ENCODE results near the gene TAS1R1. TPM values are rescaled to one million over a fixed set of nuclear protein-coding genes. Genes with fewer than 3 reads are reported as not detected.
A peak's percentile ranks its signal among the peaks of the same experiment; 100 is the strongest.
"Not testable (repeated sequence)": the region's sequence is repeated elsewhere in the genome, so short reads cannot be mapped to it uniquely, and the experiment has no call there.

The TAS1R1 gene
- polyA plus RNA-seq, 1 donor = 0.27 TPM

- peaks cover 70% of the 10 kb centered on the region for H3K36me3 ChIP-seq (ENCODE audit: control insufficient read depth, insufficient read depth, low read length)
- H3K27ac ChIP-seq (ENCODE audit: low read length) = no peak overlapping the region
- WGBS (ENCODE audit: insufficient coverage, low lambda C conversion rate) = no CpG with 5 or more reads among the region's 10 CpGs
These were observed 9.6 kb upstream of the TAS1R1 start for GRCh38 chr1:6545276-6546112.

GRCh38 chr1:6546326-6546725 is 8.8 kb upstream of the TAS1R1 start:
- peaks cover 68% of the 10 kb centered on the region for H3K36me3 ChIP-seq (ENCODE audit: control insufficient read depth, insufficient read depth, low read length)
- 80% methylated on average over 1 of the region's 5 CpGs for WGBS (ENCODE audit: insufficient coverage, low lambda C conversion rate)
- H3K27ac ChIP-seq (ENCODE audit: low read length) = no peak overlapping the region

More at GRCh38 chr1:6545276-6546112, 9.6 kb upstream of the TAS1R1 start:
- DNase-seq = no peak
- H3K4me3 ChIP-seq (ENCODE audit: low read length) = no peak overlapping the region
- no peaks in the 10 kb centered on the region for H3K4me1 ChIP-seq (ENCODE audit: control insufficient read depth, insufficient read depth, low read length)
- no peaks in the 10 kb centered on the region for H3K9me3 ChIP-seq (ENCODE audit: control insufficient read depth, low read depth, low read length)
- H3K27me3 ChIP-seq (ENCODE audit: control insufficient read depth, insufficient read depth, low read length) = no peaks in the 10 kb centered on the region

GRCh38 chr1:6547301-6547700 is 7.8 kb upstream of the TAS1R1 start:
- H3K4me1 ChIP-seq (ENCODE audit: control insufficient read depth, insufficient read depth, low read length) = no peaks in the 10 kb centered on the region
- DNase-seq = no peak
- no peaks in the 10 kb centered on the region for H3K9me3 ChIP-seq (ENCODE audit: control insufficient read depth, low read depth, low read length)
- 100% methylated on average over 1 of the region's 4 CpGs for WGBS (ENCODE audit: insufficient coverage, low lambda C conversion rate)
- no peak overlapping the region for H3K27ac ChIP-seq (ENCODE audit: low read length)
- no peak overlapping the region for H3K4me3 ChIP-seq (ENCODE audit: low read length)
- H3K36me3 ChIP-seq (ENCODE audit: control insufficient read depth, insufficient read depth, low read length) = peaks cover 63% of the 10 kb centered on the region
- H3K27me3 ChIP-seq (ENCODE audit: control insufficient read depth, insufficient read depth, low read length) = no peaks in the 10 kb centered on the region

More at GRCh38 chr1:6546326-6546725, 8.8 kb upstream of the TAS1R1 start:
- no peaks in the 10 kb centered on the region for H3K4me1 ChIP-seq (ENCODE audit: control insufficient read depth, insufficient read depth, low read length)
- no peaks in the 10 kb centered on the region for H3K9me3 ChIP-seq (ENCODE audit: control insufficient read depth, low read depth, low read length)
- no peak overlapping the region for H3K4me3 ChIP-seq (ENCODE audit: low read length)
- no peaks in the 10 kb centered on the region for H3K27me3 ChIP-seq (ENCODE audit: control insufficient read depth, insufficient read depth, low read length)
- no peak for DNase-seq

GRCh38 chr1:6554031-6554906 is 838 bp upstream of the TAS1R1 start, which contains the start of gene NOL9:
NOL9 (minus strand) TSS chr1:6554513; CDS start chr1:6554502, 11 bp downstream.
- peaks cover 13% of the 10 kb centered on the region for H3K36me3 ChIP-seq (ENCODE audit: control insufficient read depth, insufficient read depth, low read length)
- peak; percentile 92 to 93 for DNase-seq
- no peaks in the 10 kb centered on the region for H3K27me3 ChIP-seq (ENCODE audit: control insufficient read depth, insufficient read depth, low read length)
- 53% methylated on average over 2 of the region's 87 CpGs for WGBS (ENCODE audit: insufficient coverage, low lambda C conversion rate)
- H3K4me3 ChIP-seq (ENCODE audit: low read length) = peak within 1 kb of the TSS; percentile 96
- H3K27ac ChIP-seq (ENCODE audit: low read length) = no peak within 1 kb of the TSS
- no peaks in the 10 kb centered on the region for H3K9me3 ChIP-seq (ENCODE audit: control insufficient read depth, low read depth, low read length)
- peaks cover 11% of the 10 kb centered on the region for H3K4me1 ChIP-seq (ENCODE audit: control insufficient read depth, insufficient read depth, low read length)

GRCh38 chr1:6557597-6557996 is 2.5 kb downstream of the TAS1R1 start:
- Histone ChIP-seq H3K4me3 (ENCODE audit: low read length) (no peak overlapping the region), H3K27me3 (ENCODE audit: control insufficient read depth, insufficient read depth, low read length) (peaks cover 2% of the 10 kb centered on the region), H3K27ac (ENCODE audit: low read length) (no peak overlapping the region), H3K36me3 (ENCODE audit: control insufficient read depth, insufficient read depth, low read length) (no peaks in the 10 kb centered on the region), H3K9me3 (ENCODE audit: control insufficient read depth, low read depth, low read length) (no peaks in the 10 kb centered on the region), H3K4me1 (ENCODE audit: control insufficient read depth, insufficient read depth, low read length) (peaks cover 11% of the 10 kb centered on the region)
- no peak for DNase-seq
- no CpG with 5 or more reads among the region's 1 CpG for WGBS (ENCODE audit: insufficient coverage, low lambda C conversion rate)

GRCh38 chr1:6559161-6559560 is 4.1 kb downstream of the TAS1R1 start:
- H3K4me3 ChIP-seq (ENCODE audit: low read length); H3K4me1 ChIP-seq (ENCODE audit: control insufficient read depth, insufficient read depth, low read length); H3K27ac ChIP-seq (ENCODE audit: low read length); H3K36me3 ChIP-seq (ENCODE audit: control insufficient read depth, insufficient read depth, low read length); H3K9me3 ChIP-seq (ENCODE audit: control insufficient read depth, low read depth, low read length); DNase-seq: not testable (repeated sequence)
- WGBS (ENCODE audit: insufficient coverage, low lambda C conversion rate) = no CpG with 5 or more reads among the region's 11 CpGs
- H3K27me3 ChIP-seq (ENCODE audit: control insufficient read depth, insufficient read depth, low read length) = peaks cover 12% of the 10 kb centered on the region

- no CpG with 5 or more reads among the region's 9 CpGs for WGBS (ENCODE audit: insufficient coverage, low lambda C conversion rate)
- no peaks in the 10 kb centered on the region for H3K36me3 ChIP-seq (ENCODE audit: control insufficient read depth, insufficient read depth, low read length)
- no peaks in the 10 kb centered on the region for H3K4me1 ChIP-seq (ENCODE audit: control insufficient read depth, insufficient read depth, low read length)
- no peak overlapping the region for H3K4me3 ChIP-seq (ENCODE audit: low read length)
- no peak overlapping the region for H3K27ac ChIP-seq (ENCODE audit: low read length)
- H3K9me3 ChIP-seq (ENCODE audit: control insufficient read depth, low read depth, low read length) = no peaks in the 10 kb centered on the region
- H3K27me3 ChIP-seq (ENCODE audit: control insufficient read depth, insufficient read depth, low read length) = peaks cover 23% of the 10 kb centered on the region
- DNase-seq = no peak
These were observed 5.2 kb downstream of the TAS1R1 start for GRCh38 chr1:6560267-6560666.

GRCh38 chr1:6569033-6569432 is 13.9 kb downstream of the TAS1R1 start:
- Histone ChIP-seq H3K27ac (ENCODE audit: low read length) (no peak overlapping the region), H3K9me3 (ENCODE audit: control insufficient read depth, low read depth, low read length) (peaks cover 3% of the 10 kb centered on the region), H3K4me3 (ENCODE audit: low read length) (no peak overlapping the region), H3K36me3 (ENCODE audit: control insufficient read depth, insufficient read depth, low read length) (no peaks in the 10 kb centered on the region), H3K4me1 (ENCODE audit: control insufficient read depth, insufficient read depth, low read length) (no peaks in the 10 kb centered on the region), H3K27me3 (ENCODE audit: control insufficient read depth, insufficient read depth, low read length) (peaks cover 32% of the 10 kb centered on the region)
- DNase-seq = no peak
- WGBS (ENCODE audit: insufficient coverage, low lambda C conversion rate) = 86% methylated on average over 7 of the region's 11 CpGs

- Histone ChIP-seq H3K27ac (ENCODE audit: low read length) (no peak overlapping the region), H3K4me1 (ENCODE audit: control insufficient read depth, insufficient read depth, low read length) (no peaks in the 10 kb centered on the region), H3K9me3 (ENCODE audit: control insufficient read depth, low read depth, low read length) (peaks cover 3% of the 10 kb centered on the region), H3K36me3 (ENCODE audit: control insufficient read depth, insufficient read depth, low read length) (no peaks in the 10 kb centered on the region), H3K27me3 (ENCODE audit: control insufficient read depth, insufficient read depth, low read length) (peaks cover 23% of the 10 kb centered on the region), H3K4me3 (ENCODE audit: low read length) (no peak overlapping the region)
- no peak for DNase-seq
- 100% methylated on average over 1 of the region's 3 CpGs for WGBS (ENCODE audit: insufficient coverage, low lambda C conversion rate)
These were observed 15.0 kb downstream of the TAS1R1 start for GRCh38 chr1:6570100-6570499.

GRCh38 chr1:6570987-6571386 is 15.9 kb downstream of the TAS1R1 start:
- peaks cover 3% of the 10 kb centered on the region for H3K9me3 ChIP-seq (ENCODE audit: control insufficient read depth, low read depth, low read length)
- no peak overlapping the region for H3K4me3 ChIP-seq (ENCODE audit: low read length)
- H3K27ac ChIP-seq (ENCODE audit: low read length) = no peak overlapping the region
- no peaks in the 10 kb centered on the region for H3K4me1 ChIP-seq (ENCODE audit: control insufficient read depth, insufficient read depth, low read length)
- no CpG with 5 or more reads among the region's 5 CpGs for WGBS (ENCODE audit: insufficient coverage, low lambda C conversion rate)
- H3K36me3 ChIP-seq (ENCODE audit: control insufficient read depth, insufficient read depth, low read length) = no peaks in the 10 kb centered on the region
- no peak for DNase-seq
- peaks cover 16% of the 10 kb centered on the region for H3K27me3 ChIP-seq (ENCODE audit: control insufficient read depth, insufficient read depth, low read length)

All from large intestine (tissue), 3 donors.